Suppressor macrophage treated with lipopolysaccharide for 1 hour (primary cell): ENCODE results near the gene ARHGAP11A.

Source experiments
- DNase-seq, 3 donors: peaks; one replicate each; pipeline ENCODE4 v3.0.0-alpha.2; 2020 to 2022

The ARHGAP11A gene

GRCh38 chr15:32657198-32657883 is 42.0 kb downstream of the ARHGAP11A start:
- no peak for DNase-seq

GRCh38 chr15:32657941-32658340 is 42.6 kb downstream of the ARHGAP11A start:
- DNase-seq: no peak

- no peak for DNase-seq
These were observed 44.2 kb downstream of the ARHGAP11A start for GRCh38 chr15:32659340-32660155.

GRCh38 chr15:32663671-32664070 is 48.4 kb downstream of the ARHGAP11A start:
- no peak for DNase-seq

GRCh38 chr15:32664796-32665195 is 49.5 kb downstream of the ARHGAP11A start:
- no peak for DNase-seq

- no peak for DNase-seq
These were observed 52.0 kb downstream of the ARHGAP11A start for GRCh38 chr15:32667321-32667720.

- DNase-seq: no peak
These were observed 53.6 kb downstream of the ARHGAP11A start for GRCh38 chr15:32668942-32669341.

- DNase-seq: no peak
These were observed 54.8 kb downstream of the ARHGAP11A start for GRCh38 chr15:32669896-32670611.

GRCh38 chr15:32670623-32671022 is 55.3 kb downstream of the ARHGAP11A start:
- no peak for DNase-seq

GRCh38 chr15:32671339-32672325 is 56.3 kb downstream of the ARHGAP11A start:
- no peak for DNase-seq

- no peak for DNase-seq
These were observed 59.4 kb downstream of the ARHGAP11A start for GRCh38 chr15:32674681-32675080.

- DNase-seq: peak; percentile 50 to 75 (median 63)
These were observed 60.2 kb downstream of the ARHGAP11A start for GRCh38 chr15:32675466-32675865.

GRCh38 chr15:32676169-32676568 is 60.9 kb downstream of the ARHGAP11A start:
- DNase-seq: no peak

- no peak for DNase-seq
These were observed 62.0 kb downstream of the ARHGAP11A start for GRCh38 chr15:32677238-32677750.

GRCh38 chr15:32679298-32679690 is 64.0 kb downstream of the ARHGAP11A start:
- no peak for DNase-seq

GRCh38 chr15:32682569-32682968 is 67.3 kb downstream of the ARHGAP11A start:
- peak; percentile 74 to 93 (median 88) for DNase-seq

GRCh38 chr15:32682977-32683630 is 67.8 kb downstream of the ARHGAP11A start:
- peak in 2 of 3 donors; percentile 45 to 59 for DNase-seq

- peak; percentile 88 to 95 (median 94) for DNase-seq
These were observed 68.7 kb downstream of the ARHGAP11A start for GRCh38 chr15:32683906-32684584.

- DNase-seq: no peak
These were observed 70.3 kb downstream of the ARHGAP11A start for GRCh38 chr15:32685576-32685975.

- peak; percentile 39 to 81 (median 59) for DNase-seq
These were observed 72.3 kb downstream of the ARHGAP11A start for GRCh38 chr15:32687556-32687955.

- peak in 1 of 3 donors; percentile 29 for DNase-seq
These were observed 72.9 kb downstream of the ARHGAP11A start for GRCh38 chr15:32688151-32688639.
